ENCODE measurements around the gene SH2D3C.

- TF ChIP-seq CTCF (IDR thresholded peaks at IDR 0.05; ENCODE audit: insufficient read depth, low read length, poor library complexity, severe bottlenecking) (no peak), EZH2phosphoT487 (conservative IDR thresholded peaks at IDR 0.05; ENCODE audit: low read length) (no peak)
These were observed 42.8 kb downstream of the SH2D3C start for GRCh38 chr9:127735530-127736185.

Measured in SU-DHL-6 (cell line).